ENCODE measurements around the gene CSK.

Gene CSK

DNA sequence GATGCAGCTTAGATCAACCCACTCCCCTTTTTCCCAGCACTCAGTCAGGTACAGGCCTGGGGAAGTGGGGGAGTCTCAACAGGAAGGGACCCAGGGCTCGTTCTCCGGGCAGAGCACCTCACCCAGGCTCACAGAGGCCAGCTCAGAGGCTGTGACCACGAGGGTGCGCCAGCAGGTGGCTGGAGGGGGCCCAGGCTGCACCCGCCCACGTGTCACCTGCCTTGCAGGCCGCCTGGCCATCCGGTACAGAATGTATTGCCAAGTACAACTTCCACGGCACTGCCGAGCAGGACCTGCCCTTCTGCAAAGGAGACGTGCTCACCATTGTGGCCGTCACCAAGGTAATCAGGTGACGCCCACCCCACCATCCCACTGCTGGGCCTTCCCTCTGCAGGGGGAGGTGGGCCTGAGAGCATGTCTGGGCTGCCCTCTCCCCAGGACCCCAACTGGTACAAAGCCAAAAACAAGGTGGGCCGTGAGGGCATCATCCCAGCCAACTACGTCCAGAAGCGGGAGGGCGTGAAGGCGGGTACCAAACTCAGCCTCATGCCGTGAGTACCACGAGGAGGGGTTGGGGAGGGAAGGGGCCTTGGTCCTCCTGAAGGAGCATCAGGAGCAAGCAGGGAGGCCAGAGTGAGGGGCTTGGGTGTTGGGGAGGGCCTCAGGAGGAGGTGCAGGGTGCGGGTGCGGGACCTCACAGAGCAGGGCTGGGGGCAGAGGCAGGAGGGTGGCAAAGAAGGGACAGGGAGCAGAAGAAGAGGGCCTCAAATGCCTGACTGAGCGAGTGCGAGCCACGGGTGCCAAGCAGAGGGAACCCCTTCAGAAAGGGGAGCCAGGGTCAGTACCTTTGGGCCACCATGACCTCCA, 16.7 kb downstream of the CSK start:
- TF ChIP-seq, protein P1, sequence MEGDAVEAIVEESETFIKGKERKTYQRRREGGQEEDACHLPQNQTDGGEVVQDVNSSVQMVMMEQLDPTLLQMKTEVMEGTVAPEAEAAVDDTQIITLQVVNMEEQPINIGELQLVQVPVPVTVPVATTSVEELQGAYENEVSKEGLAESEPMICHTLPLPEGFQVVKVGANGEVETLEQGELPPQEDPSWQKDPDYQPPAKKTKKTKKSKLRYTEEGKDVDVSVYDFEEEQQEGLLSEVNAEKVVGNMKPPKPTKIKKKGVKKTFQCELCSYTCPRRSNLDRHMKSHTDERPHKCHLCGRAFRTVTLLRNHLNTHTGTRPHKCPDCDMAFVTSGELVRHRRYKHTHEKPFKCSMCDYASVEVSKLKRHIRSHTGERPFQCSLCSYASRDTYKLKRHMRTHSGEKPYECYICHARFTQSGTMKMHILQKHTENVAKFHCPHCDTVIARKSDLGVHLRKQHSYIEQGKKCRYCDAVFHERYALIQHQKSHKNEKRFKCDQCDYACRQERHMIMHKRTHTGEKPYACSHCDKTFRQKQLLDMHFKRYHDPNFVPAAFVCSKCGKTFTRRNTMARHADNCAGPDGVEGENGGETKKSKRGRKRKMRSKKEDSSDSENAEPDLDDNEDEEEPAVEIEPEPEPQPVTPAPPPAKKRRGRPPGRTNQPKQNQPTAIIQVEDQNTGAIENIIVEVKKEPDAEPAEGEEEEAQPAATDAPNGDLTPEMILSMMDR (IDR thresholded peaks at IDR 0.05), result no peak

DNA sequence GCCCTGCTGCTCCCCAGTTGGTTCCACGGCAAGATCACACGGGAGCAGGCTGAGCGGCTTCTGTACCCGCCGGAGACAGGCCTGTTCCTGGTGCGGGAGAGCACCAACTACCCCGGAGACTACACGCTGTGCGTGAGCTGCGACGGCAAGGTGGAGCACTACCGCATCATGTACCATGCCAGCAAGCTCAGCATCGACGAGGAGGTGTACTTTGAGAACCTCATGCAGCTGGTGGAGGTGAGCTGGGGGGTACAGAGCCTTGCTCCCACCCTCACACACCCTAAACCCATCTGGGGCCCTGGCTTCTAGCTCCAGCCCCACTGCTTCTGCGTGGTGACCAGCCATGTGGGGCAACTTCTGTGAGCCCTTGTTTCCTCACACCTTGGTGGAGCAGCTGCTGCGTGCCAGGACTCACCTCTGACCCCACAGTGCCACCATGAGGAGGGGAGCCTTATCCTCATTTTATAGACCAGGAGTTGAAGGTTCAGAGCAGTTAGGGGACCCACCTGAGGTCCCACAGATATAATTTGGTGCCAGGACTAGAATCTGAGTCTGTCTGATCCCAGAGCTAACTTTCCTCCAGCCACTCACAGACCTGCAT, 17.5 kb downstream of the CSK start:
- TF ChIP-seq, protein P1 (IDR thresholded peaks at IDR 0.05), result no peak

DNA sequence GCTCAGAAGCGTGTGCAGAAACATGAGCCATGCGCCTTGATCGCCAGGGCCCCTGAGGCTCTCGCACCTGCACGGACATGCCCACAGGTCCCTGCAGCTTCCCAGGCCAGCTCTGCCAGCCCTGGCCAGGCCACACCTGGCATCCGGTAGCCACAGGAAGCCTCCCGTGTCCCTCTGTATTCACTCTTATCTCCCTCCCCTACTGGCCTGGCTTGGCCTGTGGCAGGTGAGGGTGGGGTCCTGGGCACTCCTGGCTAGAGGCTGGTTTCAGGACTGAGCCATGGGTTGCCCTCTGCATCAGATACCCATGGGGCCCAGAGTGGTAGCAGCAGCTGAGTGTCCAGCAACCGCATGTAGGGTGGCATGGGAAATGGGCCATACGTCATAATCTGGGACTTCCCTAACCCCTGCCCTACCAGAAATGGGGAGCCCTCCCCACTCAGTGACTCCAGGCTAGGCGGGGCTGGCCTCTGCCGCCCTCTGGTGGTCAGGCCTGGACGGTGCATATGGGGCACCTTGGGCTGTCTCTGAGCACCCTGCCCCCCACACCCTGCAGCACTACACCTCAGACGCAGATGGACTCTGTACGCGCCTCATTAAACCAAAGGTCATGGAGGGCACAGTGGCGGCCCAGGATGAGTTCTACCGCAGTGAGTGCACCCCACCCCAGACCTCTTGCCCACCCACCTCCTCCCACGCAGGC, 18.1 kb downstream of the CSK start:
- TF ChIP-seq, protein P1 (IDR thresholded peaks at IDR 0.05), result peak; percentile 97

DNA sequence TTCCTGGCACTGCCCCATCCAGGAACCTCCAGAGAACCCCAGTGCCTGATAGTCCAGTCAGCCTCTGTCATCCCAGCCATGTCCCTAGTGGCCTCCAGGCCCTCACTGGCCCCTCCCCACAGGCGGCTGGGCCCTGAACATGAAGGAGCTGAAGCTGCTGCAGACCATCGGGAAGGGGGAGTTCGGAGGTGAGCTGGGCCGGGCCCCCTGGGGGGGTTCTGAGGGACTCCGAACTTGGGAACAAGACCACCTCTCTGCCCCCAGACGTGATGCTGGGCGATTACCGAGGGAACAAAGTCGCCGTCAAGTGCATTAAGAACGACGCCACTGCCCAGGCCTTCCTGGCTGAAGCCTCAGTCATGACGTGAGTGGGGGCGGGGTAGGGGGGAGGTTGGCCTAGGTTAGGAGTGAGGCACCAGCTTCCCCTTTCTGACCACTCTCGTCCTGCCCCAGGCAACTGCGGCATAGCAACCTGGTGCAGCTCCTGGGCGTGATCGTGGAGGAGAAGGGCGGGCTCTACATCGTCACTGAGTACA, 18.7 kb downstream of the CSK start:
- TF ChIP-seq, protein P1 (IDR thresholded peaks at IDR 0.05), result no peak

DNA sequence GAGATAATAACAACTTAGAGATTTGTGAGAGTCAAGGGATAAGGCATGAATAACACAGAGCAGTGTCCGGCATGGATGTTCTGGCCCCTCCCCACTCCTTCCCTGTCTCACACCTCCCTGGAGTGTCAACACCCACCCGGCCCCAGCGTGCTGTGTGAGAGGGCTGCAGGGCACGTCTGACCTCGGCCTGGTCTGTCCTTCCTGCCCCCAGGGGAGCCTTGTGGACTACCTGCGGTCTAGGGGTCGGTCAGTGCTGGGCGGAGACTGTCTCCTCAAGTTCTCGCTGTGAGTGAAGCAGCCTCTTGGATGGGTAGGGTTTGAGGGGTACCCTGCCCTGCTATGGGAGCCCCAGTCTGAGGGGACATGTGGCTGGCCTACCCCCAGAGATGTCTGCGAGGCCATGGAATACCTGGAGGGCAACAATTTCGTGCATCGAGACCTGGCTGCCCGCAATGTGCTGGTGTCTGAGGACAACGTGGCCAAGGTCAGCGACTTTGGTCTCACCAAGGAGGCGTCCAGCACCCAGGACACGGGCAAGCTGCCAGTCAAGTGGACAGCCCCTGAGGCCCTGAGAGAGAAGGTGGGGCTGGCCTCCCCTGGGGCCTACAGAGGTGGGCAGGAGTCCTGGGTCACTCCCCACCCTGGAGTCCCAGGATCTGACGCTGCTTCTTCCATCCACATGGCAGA, 19.6 kb downstream of the CSK start:
- TF ChIP-seq, protein P1 (IDR thresholded peaks at IDR 0.05), result no peak

DNA sequence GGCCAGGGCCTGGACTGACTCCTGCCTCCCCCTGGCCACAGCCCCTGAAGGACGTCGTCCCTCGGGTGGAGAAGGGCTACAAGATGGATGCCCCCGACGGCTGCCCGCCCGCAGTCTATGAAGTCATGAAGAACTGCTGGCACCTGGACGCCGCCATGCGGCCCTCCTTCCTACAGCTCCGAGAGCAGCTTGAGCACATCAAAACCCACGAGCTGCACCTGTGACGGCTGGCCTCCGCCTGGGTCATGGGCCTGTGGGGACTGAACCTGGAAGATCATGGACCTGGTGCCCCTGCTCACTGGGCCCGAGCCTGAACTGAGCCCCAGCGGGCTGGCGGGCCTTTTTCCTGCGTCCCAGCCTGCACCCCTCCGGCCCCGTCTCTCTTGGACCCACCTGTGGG, 20.4 kb downstream of the CSK start:
- TF ChIP-seq, protein P1 (IDR thresholded peaks at IDR 0.05), result no peak

DNA sequence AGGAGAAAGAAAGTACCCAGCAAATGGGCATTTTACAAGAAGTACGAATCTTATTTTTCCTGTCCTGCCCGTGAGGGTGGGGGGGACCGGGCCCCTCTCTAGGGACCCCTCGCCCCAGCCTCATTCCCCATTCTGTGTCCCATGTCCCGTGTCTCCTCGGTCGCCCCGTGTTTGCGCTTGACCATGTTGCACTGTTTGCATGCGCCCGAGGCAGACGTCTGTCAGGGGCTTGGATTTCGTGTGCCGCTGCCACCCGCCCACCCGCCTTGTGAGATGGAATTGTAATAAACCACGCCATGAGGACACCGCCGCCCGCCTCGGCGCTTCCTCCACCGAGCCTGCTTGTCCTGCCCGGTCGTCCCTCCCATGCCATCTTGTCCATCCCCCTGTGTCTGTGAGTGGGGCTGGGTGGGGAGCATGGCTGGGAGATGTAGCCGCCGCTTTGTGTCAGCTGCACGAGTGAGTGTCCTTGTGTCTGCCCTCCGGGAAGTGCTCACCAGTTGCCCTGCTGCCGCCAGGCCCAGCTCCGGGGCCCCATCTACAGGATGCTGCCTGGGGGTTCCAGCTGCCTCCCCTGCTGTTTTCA, 21.1 kb downstream of the CSK start:
- TF ChIP-seq, protein P1 (IDR thresholded peaks at IDR 0.05), result no peak
